Chondrocyte (in vitro differentiated cells): Measurements from ENCODE around the gene OSBPL2. TPM values are rescaled to one million over a fixed set of nuclear protein-coding genes. Genes with fewer than 3 reads are reported as not detected.

Experiments used
- DNase-seq: peaks from one replicate; pipeline ENCODE4 v3.0.0; 2021; ENCODE audit warnings: mixed read lengths, low spot score
- H3K27ac Mint-ChIP-seq: one replicate; pipeline ENCODE4 v1.8.0; 2021; ENCODE audit warnings: mild to moderate bottlenecking, moderate library complexity, mixed read lengths; ENCODE audit not compliant: unreplicated experiment
- H3K27me3 Mint-ChIP-seq: 2 replicates; pipeline ENCODE4 v1.8.0; 2021; ENCODE audit warnings: low read depth, mixed read lengths
- H3K36me3 Mint-ChIP-seq: 2 replicates; pipeline ENCODE4 v1.8.0; 2021; ENCODE audit warnings: low read depth, mixed read lengths
- H3K4me1 Mint-ChIP-seq: 2 replicates; pipeline ENCODE4 v1.8.0; 2021; ENCODE audit warnings: low read depth, mild to moderate bottlenecking, mixed read lengths
- H3K4me3 Mint-ChIP-seq: one replicate; pipeline ENCODE4 v1.8.0; 2021; ENCODE audit warnings: mild to moderate bottlenecking, moderate library complexity, mixed read lengths; ENCODE audit not compliant: unreplicated experiment
- H3K9me3 Mint-ChIP-seq: 2 replicates; pipeline ENCODE4 v1.8.0; 2021; ENCODE audit warnings: low read depth, mixed read lengths
- total RNA-seq: library from RNA; stranded (reverse); gene quantifications from 3 replicates; pipeline ENCODE4 v1.2.1, GENCODE V29; 2021
- TF ChIP-seq, protein P1 (sequence below): fragments of 200-600 bp; sonication (generic); IDR thresholded peaks from 2 replicates; pipeline ENCODE4 v1.5.0; 2021; ENCODE audit warnings: antibody characterized with exemption, mild to moderate bottlenecking, moderate library complexity

Gene OSBPL2
- total RNA-seq, 1 donor from 2014 or later: 48.3 TPM

DNA sequence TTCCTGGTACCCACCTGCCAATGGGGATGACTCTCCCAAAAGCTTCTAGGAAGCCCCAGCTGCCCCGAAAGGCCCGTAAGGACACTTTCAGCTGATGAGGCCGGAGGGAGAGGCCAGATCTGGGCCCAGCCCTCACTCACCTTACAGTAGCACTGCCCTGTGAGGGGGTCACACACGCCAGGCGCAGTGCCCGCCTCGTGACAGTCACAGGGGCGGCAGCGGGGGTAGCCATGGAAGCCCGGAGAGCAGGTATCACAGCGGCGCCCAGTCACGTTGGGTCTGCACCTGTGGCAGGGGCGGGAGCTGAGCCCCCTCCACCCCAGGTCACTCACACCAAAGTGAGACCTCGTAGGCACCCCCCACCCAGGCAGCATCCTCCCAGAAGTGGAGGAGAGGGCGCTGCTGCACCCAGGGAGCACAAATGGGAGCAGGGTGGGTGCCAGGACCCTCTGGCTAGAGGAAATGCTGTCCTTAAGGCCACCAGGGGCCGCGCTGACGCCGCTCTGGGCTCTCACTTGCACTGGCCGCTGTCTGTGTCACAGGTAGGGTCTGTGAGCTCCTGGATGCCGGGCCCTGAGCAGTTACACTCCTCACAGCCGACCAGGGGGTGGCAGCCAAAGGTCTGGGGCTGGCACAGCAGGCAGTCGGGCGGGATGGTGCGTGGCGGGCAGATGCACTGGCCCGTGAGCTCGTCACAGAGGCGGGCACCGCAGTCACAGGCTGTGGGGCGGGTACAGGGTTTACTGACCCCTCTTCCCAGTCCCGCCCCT, 89.6 kb downstream of the OSBPL2 start:
- peaks cover 32% of the 10 kb centered on the region for H3K36me3 Mint-ChIP-seq
- TF ChIP-seq, protein P1, sequence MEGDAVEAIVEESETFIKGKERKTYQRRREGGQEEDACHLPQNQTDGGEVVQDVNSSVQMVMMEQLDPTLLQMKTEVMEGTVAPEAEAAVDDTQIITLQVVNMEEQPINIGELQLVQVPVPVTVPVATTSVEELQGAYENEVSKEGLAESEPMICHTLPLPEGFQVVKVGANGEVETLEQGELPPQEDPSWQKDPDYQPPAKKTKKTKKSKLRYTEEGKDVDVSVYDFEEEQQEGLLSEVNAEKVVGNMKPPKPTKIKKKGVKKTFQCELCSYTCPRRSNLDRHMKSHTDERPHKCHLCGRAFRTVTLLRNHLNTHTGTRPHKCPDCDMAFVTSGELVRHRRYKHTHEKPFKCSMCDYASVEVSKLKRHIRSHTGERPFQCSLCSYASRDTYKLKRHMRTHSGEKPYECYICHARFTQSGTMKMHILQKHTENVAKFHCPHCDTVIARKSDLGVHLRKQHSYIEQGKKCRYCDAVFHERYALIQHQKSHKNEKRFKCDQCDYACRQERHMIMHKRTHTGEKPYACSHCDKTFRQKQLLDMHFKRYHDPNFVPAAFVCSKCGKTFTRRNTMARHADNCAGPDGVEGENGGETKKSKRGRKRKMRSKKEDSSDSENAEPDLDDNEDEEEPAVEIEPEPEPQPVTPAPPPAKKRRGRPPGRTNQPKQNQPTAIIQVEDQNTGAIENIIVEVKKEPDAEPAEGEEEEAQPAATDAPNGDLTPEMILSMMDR: peak; percentile 9
- H3K4me3 Mint-ChIP-seq: no peak overlapping the region
- no peak for DNase-seq
- no peaks in the 10 kb centered on the region for H3K9me3 Mint-ChIP-seq
- H3K27ac Mint-ChIP-seq: no peak overlapping the region
- no peaks in the 10 kb centered on the region for H3K27me3 Mint-ChIP-seq
- no peaks in the 10 kb centered on the region for H3K4me1 Mint-ChIP-seq

DNA sequence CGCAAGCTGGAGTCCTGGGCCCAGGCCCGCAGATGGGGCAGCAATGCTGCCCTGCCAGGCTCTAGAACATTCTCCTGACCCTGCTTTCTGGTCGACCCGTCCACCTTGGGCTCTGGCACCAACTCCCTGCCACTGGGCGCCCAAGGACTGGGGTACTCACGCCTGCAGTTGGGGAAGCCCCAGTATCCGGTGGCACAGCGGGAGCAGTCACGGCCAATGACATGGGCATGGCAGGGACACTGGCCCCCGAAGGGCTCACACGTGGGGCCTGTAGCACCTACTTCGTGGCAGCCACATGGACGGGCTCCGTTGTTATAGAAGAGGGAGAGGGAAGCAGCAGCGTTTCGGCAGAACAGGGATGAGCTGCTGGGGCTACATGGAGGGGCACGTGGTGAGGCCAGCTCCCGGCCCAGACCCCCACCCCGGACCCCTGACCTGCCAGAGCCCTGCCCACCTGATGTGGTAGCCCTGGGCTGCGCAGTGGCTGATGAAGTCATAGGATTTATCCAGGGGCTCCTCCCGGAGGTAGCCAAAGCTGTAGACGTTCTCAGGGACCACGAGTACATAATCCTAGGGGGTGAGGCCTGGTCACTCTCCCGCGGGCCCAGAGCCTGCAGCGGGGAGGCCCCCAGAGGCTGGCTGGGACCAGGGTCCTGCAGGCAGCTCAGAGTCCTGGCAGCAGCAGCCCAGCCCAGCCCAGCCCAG, 90.5 kb downstream of the OSBPL2 start:
- peaks cover 32% of the 10 kb centered on the region for H3K36me3 Mint-ChIP-seq
- no peak for DNase-seq
- H3K27me3 Mint-ChIP-seq: no peaks in the 10 kb centered on the region
- no peak overlapping the region for H3K4me3 Mint-ChIP-seq
- H3K4me1 Mint-ChIP-seq: no peaks in the 10 kb centered on the region
- no peaks in the 10 kb centered on the region for H3K9me3 Mint-ChIP-seq
- no peak overlapping the region for H3K27ac Mint-ChIP-seq
- TF ChIP-seq, protein P1: no peak

DNA sequence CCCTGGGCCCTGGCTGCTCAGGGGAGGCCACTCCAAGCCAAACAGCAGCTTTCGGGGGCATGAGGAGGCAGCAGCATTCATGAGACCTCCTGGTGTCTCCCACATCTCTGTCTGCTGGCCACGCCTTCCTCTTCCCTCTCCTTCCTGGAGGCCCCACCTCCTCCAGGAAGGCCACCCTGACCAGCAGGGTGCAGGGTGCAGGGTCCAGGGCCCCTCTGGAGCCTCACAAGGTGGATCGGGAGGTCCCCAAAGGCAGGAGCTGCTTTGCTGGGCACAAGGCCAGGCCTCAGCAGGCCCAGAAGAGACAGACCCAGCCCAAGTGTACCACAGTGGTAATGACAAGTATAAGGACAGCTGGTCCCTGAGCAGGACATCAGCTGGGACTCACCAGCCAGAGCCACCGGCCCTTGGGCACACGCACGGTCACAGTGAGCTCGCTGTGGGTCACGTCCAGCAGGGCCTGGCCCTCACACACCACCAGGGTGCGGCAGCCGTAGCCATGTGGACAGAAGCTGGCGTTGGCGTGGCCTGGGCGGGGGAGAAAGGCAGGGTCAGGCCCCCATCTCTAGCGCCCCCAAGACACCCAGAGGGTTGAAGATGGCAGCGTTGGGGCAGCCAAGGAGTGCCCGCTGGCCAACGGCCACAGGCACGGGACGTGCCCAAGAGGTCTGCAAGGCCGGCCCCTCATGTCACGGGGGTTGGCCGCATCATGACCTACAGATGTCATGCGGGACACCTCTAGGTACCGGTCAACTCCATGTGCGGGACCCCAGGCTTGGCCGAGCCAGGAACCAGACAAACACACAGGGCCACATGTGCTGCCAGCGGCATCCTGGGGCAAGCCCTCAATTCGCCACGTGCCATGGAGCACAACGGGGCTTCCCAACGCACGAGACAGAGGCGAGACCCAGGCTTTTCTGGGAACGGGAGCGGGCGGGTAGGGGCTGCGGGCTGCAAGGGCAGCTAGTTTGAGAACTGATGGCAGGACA, 91.4 kb downstream of the OSBPL2 start:
- H3K4me1 Mint-ChIP-seq: no peaks in the 10 kb centered on the region
- DNase-seq: no peak
- TF ChIP-seq, protein P1: no peak
- no peak overlapping the region for H3K4me3 Mint-ChIP-seq
- no peaks in the 10 kb centered on the region for H3K9me3 Mint-ChIP-seq
- H3K36me3 Mint-ChIP-seq: peaks cover 29% of the 10 kb centered on the region
- H3K27me3 Mint-ChIP-seq: no peaks in the 10 kb centered on the region
- no peak overlapping the region for H3K27ac Mint-ChIP-seq

DNA sequence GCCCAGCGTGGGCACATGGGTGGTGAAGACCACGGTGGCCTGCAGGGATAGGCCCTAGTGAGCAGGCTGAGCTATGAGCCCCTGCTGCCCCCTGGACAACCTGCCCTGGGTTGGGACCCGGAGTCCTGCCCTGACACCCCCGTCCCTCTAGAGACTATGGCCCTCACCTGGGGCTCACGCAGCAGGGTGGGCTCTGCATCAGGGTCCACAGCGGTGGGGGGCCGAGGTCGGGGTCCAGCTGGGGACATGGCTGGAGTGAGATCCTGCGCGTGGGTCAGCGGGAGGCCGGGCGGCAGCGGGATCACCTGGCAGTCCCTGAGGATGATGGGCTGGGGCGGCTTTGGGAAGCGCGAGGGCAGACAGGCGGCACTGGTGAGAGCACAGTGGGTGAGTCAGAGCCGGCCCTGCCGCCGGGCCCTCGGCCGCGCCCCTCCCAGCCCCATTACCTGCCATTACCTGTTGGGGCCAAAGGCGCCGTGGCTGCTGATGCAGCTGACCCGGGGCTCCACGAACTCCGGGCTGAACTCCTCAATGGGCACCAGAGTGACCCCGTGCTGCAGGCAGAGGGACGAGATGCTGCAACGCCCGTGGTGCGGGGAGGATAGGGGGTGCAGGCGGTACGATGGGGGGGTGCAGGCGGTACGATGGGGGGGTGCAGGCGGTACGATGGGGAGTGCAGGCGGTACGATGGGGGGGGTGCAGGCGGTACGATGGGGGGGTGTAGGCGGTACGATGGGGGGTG, 92.4 kb downstream of the OSBPL2 start:
- no peak for DNase-seq
- no peaks in the 10 kb centered on the region for H3K4me1 Mint-ChIP-seq
- no peak overlapping the region for H3K27ac Mint-ChIP-seq
- TF ChIP-seq, protein P1: no peak
- no peaks in the 10 kb centered on the region for H3K9me3 Mint-ChIP-seq
- peaks cover 22% of the 10 kb centered on the region for H3K36me3 Mint-ChIP-seq
- no peaks in the 10 kb centered on the region for H3K27me3 Mint-ChIP-seq
- no peak overlapping the region for H3K4me3 Mint-ChIP-seq
